ENCODE measurements around the gene HEG1.

Gene HEG1

GRCh38 chr3:125043599-125044151, 12.1 kb downstream of the HEG1 start:
- no peak for DNase-seq

DNA sequence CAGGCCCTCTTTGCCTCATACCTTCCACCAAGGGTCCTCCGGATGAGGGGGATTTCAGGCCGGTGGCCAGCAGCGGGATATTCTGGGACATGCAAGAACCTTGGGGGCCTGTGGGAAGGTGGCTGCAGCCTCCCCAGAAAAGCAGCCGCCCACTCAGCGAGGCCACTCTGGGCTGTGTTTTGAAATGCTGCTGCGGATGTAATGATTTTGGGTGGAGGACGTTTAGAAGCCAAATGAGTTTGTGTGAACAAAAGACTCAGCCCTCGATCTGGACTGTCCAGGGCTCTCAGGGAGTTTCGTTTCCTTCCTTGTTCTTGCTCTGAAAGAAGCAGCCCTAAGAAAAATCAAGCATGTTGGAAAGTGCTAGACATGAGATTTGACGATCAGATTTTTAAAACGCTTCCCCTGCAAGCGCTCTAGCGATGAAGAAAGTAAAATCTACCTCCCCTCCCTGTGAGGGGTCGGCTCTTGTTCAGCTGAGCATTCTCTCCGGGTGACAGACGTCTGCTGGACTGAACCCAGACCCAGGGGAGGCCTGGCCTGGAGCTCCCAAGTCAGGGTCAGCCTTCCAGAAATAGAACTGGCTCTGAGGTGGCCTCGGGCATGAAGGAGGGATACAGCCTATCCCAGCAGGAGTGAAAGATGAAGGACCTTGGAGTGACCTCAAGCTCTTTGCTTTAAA, 12.9 kb downstream of the HEG1 start:
- no peak for DNase-seq

GRCh38 chr3:125039131-125040100, 16.4 kb downstream of the HEG1 start:
- DNase-seq: no peak

DNA sequence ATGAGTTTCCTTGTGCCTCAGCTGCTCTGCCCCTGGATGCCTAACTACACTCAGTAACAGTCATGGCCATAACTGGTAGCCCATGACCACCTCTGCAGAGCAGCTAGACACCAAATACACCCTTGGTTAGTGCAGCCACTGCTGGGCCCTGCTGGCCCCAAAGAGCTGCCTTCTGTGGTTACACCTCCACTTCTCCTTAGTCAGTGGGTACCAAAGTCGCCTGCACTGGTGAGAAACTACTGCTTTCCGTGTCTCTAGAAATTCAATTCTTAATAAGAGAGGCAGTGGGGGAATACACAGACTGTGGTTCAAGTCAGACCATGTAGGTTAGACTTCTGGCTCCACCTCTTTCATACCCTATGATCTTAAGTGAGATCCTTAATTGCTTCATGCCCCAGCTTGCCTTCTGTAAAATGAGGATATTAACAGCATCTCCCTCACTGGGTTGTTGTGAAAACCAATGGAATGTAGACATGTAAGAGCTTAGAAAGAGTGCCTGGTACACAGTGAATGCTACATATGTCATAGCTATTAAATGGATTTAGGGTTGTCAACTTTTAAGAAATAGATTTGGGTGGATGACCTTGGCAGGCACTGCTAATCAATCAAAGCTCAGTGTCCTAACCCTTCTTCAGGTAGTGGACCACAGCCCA, 18.2 kb downstream of the HEG1 start:
- DNase-seq: no peak

DNA sequence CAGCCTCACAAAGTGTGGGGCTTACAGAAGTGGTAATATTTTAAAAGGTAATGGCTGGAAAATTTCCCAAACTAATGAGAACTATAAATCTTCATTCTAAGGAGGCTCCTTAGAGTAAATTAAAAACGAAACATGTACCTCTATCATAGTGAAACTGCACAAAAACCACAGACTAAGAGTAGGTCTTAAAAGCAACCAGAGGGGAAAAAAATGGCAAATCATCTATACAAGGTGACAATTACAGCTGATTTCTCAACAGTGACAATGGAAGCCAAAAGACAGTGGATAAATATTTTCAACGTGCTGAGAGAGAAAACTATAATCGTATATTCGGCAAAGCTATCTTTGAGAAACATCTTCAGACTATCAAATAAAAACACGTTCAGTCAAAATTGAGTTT, 20.6 kb downstream of the HEG1 start:
- DNase-seq: no peak

GRCh38 chr3:125033616-125034015, 22.2 kb downstream of the HEG1 start:
- no peak for DNase-seq

GRCh38 chr3:125033135-125033534, 22.7 kb downstream of the HEG1 start:
- no peak for DNase-seq

DNA sequence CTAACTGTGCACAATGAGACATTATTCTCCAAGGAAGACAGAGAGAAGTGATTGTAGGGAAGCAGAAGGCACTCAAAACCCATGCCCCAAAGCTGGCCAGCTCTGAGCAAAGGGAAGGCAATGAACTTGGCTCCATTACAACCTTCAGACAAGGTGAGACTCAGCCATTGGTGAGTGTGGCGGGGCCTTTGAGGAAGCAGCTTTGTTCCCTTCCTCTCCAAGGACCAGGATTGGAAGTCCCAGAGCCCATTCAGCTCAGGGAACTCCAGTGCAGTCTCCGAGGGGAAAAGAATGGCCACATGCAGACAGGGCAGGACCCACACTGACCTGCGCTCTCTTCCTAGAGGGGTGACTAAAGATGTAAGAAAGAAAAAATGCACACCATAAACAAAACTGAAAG, 23.1 kb downstream of the HEG1 start:
- no peak for DNase-seq

DNA sequence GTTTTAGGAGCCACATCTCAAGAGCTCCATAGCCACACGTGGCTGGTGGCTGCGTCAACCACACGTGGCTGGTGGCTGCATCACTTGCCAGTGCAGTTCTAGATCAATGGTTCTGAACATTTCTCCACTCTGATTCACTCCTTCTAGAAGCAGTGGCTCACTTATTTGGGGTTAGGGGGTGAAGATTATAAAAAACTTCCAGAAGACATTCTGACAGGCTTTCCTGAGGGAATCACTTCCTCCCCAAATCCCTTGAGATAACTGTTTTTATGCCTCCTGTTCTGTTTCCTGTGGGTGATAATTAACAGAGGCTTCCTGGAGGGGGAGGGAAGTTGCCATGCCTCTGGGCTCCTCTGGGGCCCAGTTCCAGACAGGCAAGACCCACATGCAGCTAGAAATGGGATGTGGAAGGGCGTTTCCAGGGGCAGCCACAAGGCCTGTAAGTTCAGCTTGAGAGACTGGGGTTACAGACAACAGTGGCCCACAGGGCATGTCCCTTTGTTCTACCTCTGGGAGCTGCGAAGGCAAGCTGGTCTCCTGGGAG, 23.6 kb downstream of the HEG1 start:
- DNase-seq: no peak

GRCh38 chr3:125031544-125031943, 24.3 kb downstream of the HEG1 start:
- DNase-seq: no peak

DNA sequence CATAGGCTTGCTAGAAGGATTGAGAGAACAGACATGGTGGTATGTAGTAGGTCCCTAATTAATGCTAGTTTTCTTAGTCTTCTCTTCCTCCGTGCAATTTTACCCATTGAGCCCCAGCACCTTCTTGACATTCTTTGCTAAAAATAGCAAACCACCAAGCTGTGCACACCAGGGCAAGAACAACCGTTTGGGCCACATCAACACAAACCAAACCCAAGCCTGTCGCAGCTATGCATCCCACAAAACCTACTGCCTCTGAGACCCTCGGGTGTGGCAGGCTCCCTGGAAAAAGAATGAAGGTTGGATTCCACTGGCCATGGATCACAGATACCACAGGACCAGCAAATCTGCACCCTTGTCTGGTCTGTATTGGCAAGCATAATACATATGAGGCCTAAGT, 27.1 kb downstream of the HEG1 start:
- no peak for DNase-seq

DNA sequence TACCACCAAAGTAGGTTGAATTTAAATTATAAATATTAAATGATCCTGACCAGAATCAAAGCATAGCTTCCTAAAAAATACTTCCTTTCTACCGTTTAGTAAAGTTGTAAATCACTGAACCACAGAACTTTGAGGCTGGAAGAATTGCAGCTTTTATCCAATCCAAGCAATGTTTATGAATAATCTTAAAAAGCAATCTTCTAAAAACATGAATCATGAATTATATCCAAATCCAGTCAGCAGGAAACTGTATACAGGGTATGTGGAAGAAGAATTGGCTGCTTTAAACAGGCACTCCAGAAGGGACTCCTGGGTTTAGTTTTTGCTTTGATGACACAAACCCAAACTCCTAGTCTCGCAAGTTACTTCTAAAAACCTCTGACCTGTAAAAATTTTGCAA, 30.2 kb downstream of the HEG1 start:
- DNase-seq: no peak

DNA sequence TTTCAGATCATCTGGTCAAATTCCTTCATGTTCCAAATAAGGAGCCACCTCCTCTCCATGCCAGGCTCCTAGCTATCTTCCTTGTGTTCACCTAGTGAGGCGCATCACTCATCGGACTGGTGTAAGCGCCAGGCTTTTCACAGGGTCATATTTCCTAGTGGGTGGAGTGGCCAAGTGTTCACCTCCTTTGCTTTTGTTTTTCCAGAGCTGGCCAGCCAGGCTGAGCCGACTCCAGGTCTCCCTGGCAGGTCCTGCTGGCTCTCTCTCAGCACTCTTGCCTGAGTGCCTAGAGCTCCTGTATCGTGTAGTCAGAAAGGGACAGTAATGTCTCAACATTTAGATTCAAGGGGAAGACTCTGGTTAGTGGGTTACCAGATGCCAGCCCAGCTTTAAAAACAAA, 31.0 kb downstream of the HEG1 start:
- no peak for DNase-seq

- DNase-seq: no peak
These were observed 31.8 kb downstream of the HEG1 start for GRCh38 chr3:125023833-125024555.

DNA sequence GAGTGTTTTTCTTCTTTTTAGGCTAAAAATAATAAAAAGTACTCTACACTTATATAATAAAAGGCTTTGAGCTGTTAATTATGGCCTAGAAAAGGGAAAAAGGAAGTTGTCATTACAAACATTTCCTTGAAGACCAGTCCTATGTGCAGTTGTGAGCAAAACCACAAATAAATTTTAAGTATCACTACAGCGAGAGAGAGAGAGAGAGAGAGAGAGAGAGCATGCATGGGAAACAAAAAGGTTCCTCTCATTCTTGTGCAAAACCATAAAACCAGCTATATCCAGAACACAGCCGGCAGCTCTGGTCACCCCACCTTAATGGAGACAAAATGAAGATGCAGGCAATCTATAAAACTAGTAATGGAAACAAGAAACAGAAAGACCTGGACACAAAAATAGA, 33.6 kb downstream of the HEG1 start:
- DNase-seq: no peak

GRCh38 chr3:125019271-125019670, 36.5 kb downstream of the HEG1 start:
- DNase-seq: no peak

- DNase-seq: no peak
These were observed 38.4 kb downstream of the HEG1 start for GRCh38 chr3:125017406-125017805.

- DNase-seq: no peak
These were observed 41.1 kb downstream of the HEG1 start for GRCh38 chr3:125014570-125015179.

GRCh38 chr3:125013095-125013494, 42.7 kb downstream of the HEG1 start:
- DNase-seq: no peak

- DNase-seq: no peak
These were observed 43.9 kb downstream of the HEG1 start for GRCh38 chr3:125011941-125012340.

DNA sequence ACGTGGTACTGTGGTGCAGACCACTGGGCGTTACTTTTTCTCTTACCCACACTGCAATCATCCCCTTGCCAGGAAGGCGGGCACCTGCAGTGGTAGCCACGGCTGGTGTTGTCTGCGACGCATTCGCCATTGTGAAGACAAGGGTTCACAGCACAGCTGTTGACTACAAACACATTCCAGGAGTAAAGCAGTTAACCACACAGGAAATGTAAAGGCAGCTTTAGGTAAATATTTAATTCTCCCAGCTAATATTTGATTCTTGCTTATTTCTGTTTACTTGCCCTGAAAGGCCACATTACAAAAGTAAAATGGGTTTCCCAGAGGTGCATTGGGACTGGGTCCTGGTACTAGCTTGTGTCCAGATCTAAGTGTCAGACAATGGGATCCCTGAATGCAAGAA, 45.4 kb downstream of the HEG1 start:
- no peak for DNase-seq

GRCh38 chr3:125008766-125009165, 47.0 kb downstream of the HEG1 start:
- no peak for DNase-seq

Data from 8988T (cell line).